DOHH2 (cell line): ENCODE results near the gene HK1.
"Not testable (repeated sequence)": the region's sequence is repeated elsewhere in the genome, so short reads cannot be mapped to it uniquely, and the experiment has no call there.

Source experiments
- H3F3A ChIP-seq: fragments of 200-600 bp; sonication (generic), shearing (Covaris generic); 2 replicates; pipeline ENCODE4 v1.6.0; 2016; ENCODE audit warnings: antibody characterized with exemption, mild to moderate bottlenecking; ENCODE audit not compliant: control insufficient read depth, insufficient read depth
- H3K27ac ChIP-seq: fragments of 200-600 bp; sonication (generic); 2 replicates; pipeline ENCODE4 v1.5.1; 2014; ENCODE audit warnings: low read depth, mild to moderate bottlenecking, low read length, moderate library complexity
- H3K27me3 ChIP-seq: fragments of 200-600 bp; sonication (generic); 2 replicates; pipeline ENCODE4 v1.6.1; 2014; ENCODE audit warnings: mild to moderate bottlenecking, low read length, mixed read lengths; ENCODE audit not compliant: control insufficient read depth
- H3K36me3 ChIP-seq: fragments of 200-600 bp; sonication (generic); 2 replicates; pipeline ENCODE4 v1.6.1; 2014; ENCODE audit warnings: mild to moderate bottlenecking, low read length, moderate library complexity, mixed read lengths; ENCODE audit not compliant: control insufficient read depth
- H3K4me1 ChIP-seq: fragments of 200-600 bp; sonication (generic); 2 replicates; pipeline ENCODE4 v1.6.1; 2014; ENCODE audit warnings: mild to moderate bottlenecking, low read length, mixed read lengths; ENCODE audit not compliant: control insufficient read depth
- H3K4me2 ChIP-seq: fragments of 200-600 bp; sonication (generic); 2 replicates; pipeline ENCODE4 v1.6.0; 2014; ENCODE audit warnings: mild to moderate bottlenecking, low read length, moderate library complexity
- H3K4me3 ChIP-seq: fragments of 200-600 bp; sonication (generic); 2 replicates; pipeline ENCODE4 v1.5.1; 2014; ENCODE audit warnings: mild to moderate bottlenecking, low read length, mixed read lengths
- H3K79me2 ChIP-seq: fragments of 200-600 bp; sonication (generic); 2 replicates; pipeline ENCODE4 v1.6.1; 2014; ENCODE audit warnings: mild to moderate bottlenecking, low read length, mixed read lengths; ENCODE audit not compliant: control insufficient read depth
- H3K9me2 ChIP-seq: fragments of 200-600 bp; sonication (generic); replicated peaks from 2 replicates; pipeline ENCODE4 v1.6.1; 2014; ENCODE audit warnings: mild to moderate bottlenecking, low read length, mixed read lengths; ENCODE audit not compliant: control insufficient read depth
- H3K9me3 ChIP-seq: fragments of 200-600 bp; sonication (generic); 2 replicates; pipeline ENCODE4 v1.6.1; 2014; ENCODE audit warnings: antibody characterized with exemption, low read length, mixed read lengths; ENCODE audit not compliant: control insufficient read depth, insufficient read depth
- H4K20me1 ChIP-seq: fragments of 200-600 bp; sonication (generic); 2 replicates; pipeline ENCODE4 v1.6.0; 2014; ENCODE audit warnings: low read depth, mild to moderate bottlenecking, antibody characterized with exemption, low read length, moderate library complexity; ENCODE audit not compliant: control insufficient read depth, insufficient read depth
- EZH2phosphoT487 ChIP-seq: fragments of 200-600 bp; sonication (generic); IDR thresholded peaks from 2 replicates; pipeline ENCODE4 v1.6.1; 2017; ENCODE audit warnings: borderline replicate concordance, mild to moderate bottlenecking, antibody characterized with exemption, low read length, moderate library complexity, mixed read lengths
- TF ChIP-seq, protein P1 (sequence below): fragments of 200-600 bp; sonication (generic); IDR thresholded peaks from one replicate; pipeline ENCODE4 v1.5.1; 2014; ENCODE audit warnings: antibody characterized with exemption, mild to moderate bottlenecking, low read depth, low read length; ENCODE audit not compliant: poor library complexity, severe bottlenecking

The HK1 gene

GRCh38 chr10:69323622-69324021 is 45.3 kb downstream of the HK1 start:
- Histone ChIP-seq H3K4me3 (no peak overlapping the region), H3K79me2 (peaks cover 97% of the 10 kb centered on the region), H3K4me2 (no peak overlapping the region), H3K27me3 (no peaks in the 10 kb centered on the region), H3K9me3 (no peaks in the 10 kb centered on the region), H3K27ac (no peak overlapping the region), H3F3A (peaks cover 5% of the 10 kb centered on the region; the same call in 1 of the 2 replicates), H3K4me1 (peaks cover 40% of the 10 kb centered on the region), H4K20me1 (peaks cover 9% of the 10 kb centered on the region; the same call in 1 of the 2 replicates), H3K36me3 (peaks cover 8% of the 10 kb centered on the region), H3K9me2 (no peaks in the 10 kb centered on the region)
- no peak for TF ChIP-seq EZH2phosphoT487
- TF ChIP-seq, protein P1, sequence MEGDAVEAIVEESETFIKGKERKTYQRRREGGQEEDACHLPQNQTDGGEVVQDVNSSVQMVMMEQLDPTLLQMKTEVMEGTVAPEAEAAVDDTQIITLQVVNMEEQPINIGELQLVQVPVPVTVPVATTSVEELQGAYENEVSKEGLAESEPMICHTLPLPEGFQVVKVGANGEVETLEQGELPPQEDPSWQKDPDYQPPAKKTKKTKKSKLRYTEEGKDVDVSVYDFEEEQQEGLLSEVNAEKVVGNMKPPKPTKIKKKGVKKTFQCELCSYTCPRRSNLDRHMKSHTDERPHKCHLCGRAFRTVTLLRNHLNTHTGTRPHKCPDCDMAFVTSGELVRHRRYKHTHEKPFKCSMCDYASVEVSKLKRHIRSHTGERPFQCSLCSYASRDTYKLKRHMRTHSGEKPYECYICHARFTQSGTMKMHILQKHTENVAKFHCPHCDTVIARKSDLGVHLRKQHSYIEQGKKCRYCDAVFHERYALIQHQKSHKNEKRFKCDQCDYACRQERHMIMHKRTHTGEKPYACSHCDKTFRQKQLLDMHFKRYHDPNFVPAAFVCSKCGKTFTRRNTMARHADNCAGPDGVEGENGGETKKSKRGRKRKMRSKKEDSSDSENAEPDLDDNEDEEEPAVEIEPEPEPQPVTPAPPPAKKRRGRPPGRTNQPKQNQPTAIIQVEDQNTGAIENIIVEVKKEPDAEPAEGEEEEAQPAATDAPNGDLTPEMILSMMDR: no peak

- H4K20me1 ChIP-seq: peaks cover 9% of the 10 kb centered on the region; the same call in 1 of the 2 replicates
- H3K36me3 ChIP-seq: peaks cover 7% of the 10 kb centered on the region; the same call in 1 of the 2 replicates
- H3K9me3 ChIP-seq: no peaks in the 10 kb centered on the region
- H3K9me2 ChIP-seq: no peaks in the 10 kb centered on the region
- H3K4me3 ChIP-seq: no peak overlapping the region
- H3F3A ChIP-seq: peaks cover 5% of the 10 kb centered on the region; the same call in 1 of the 2 replicates
- H3K79me2 ChIP-seq: peaks cover 98% of the 10 kb centered on the region
- TF ChIP-seq, protein P1: no peak
- no peak for TF ChIP-seq EZH2phosphoT487
- no peak overlapping the region for H3K27ac ChIP-seq
- H3K4me2 ChIP-seq: no peak overlapping the region
- H3K27me3 ChIP-seq: no peaks in the 10 kb centered on the region
- peaks cover 42% of the 10 kb centered on the region for H3K4me1 ChIP-seq
Observed at GRCh38 chr10:69324583-69324982, 46.3 kb downstream of the HK1 start.

GRCh38 chr10:69325637-69326523 is 47.6 kb downstream of the HK1 start:
- peaks cover 97% of the 10 kb centered on the region for H3K79me2 ChIP-seq
- H3K36me3 ChIP-seq, H4K20me1 ChIP-seq, H3K27ac ChIP-seq, H3K27me3 ChIP-seq, H3K9me3 ChIP-seq, H3K4me2 ChIP-seq, H3F3A ChIP-seq, H3K9me2 ChIP-seq, H3K4me3 ChIP-seq: not testable (repeated sequence)
- H3K4me1 ChIP-seq: peaks cover 30% of the 10 kb centered on the region

GRCh38 chr10:69326692-69327091 is 48.4 kb downstream of the HK1 start:
- Histone ChIP-seq H3K4me1 (peaks cover 30% of the 10 kb centered on the region), H3K27ac (no peak overlapping the region), H3K9me2 (no peaks in the 10 kb centered on the region), H3K9me3 (no peaks in the 10 kb centered on the region), H3K79me2 (peaks cover 97% of the 10 kb centered on the region), H3K4me2 (peak overlapping the region; percentile 74), H3K27me3 (no peaks in the 10 kb centered on the region), H3K36me3 (peaks cover 8% of the 10 kb centered on the region; the same call in 1 of the 2 replicates), H3K4me3 (no peak overlapping the region), H3F3A (peaks cover 5% of the 10 kb centered on the region; the same call in 1 of the 2 replicates), H4K20me1 (no peaks in the 10 kb centered on the region)
- TF ChIP-seq EZH2phosphoT487: no peak
- TF ChIP-seq, protein P1: no peak
